ENCODE data around the gene CFAP97D1. TPM values are rescaled to one million over a fixed set of nuclear protein-coding genes. Genes with fewer than 3 reads are reported as not detected.

Gene CFAP97D1
- total RNA-seq, 4 donors from 2014 or later = 0.13 TPM; not detected in 3

DNA sequence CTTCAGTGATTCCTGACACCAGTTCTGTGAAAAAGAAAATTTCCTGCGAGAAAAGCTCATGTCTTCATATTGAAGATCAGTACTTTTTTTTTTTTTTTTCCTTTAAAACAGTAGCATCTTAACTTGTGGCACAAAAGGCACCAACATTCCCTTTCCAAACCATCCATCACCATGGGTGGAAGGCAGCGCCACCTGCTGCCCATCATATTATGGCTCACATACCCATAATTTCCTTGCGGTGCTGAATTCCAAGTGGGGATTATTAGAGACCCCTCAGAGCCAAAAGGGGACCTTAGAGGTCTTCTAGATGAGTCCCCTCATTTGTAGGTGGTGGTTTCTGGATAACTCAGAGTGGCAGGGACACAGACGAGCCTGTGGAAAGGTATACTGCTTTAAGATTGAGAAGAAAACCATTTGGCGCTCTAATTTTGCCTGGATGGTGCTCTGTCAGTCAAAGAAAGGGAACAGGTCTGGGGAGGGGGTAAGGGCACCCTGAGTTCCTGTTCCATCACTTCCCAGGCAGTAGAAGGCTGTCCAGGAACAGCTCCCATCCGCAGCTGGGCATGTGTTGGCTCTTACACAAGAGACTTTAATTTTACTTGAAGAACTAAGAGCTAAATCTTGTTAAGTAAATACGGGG is 13.7 kb upstream of the CFAP97D1 start:
- peaks cover 5 to 51% (median 19%) of the 10 kb centered on the region in 3 donors for H3K36me3 ChIP-seq
- TF ChIP-seq, protein P1, sequence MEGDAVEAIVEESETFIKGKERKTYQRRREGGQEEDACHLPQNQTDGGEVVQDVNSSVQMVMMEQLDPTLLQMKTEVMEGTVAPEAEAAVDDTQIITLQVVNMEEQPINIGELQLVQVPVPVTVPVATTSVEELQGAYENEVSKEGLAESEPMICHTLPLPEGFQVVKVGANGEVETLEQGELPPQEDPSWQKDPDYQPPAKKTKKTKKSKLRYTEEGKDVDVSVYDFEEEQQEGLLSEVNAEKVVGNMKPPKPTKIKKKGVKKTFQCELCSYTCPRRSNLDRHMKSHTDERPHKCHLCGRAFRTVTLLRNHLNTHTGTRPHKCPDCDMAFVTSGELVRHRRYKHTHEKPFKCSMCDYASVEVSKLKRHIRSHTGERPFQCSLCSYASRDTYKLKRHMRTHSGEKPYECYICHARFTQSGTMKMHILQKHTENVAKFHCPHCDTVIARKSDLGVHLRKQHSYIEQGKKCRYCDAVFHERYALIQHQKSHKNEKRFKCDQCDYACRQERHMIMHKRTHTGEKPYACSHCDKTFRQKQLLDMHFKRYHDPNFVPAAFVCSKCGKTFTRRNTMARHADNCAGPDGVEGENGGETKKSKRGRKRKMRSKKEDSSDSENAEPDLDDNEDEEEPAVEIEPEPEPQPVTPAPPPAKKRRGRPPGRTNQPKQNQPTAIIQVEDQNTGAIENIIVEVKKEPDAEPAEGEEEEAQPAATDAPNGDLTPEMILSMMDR (IDR thresholded peaks at IDR 0.05) = peak; percentile 61 to 85 (median 71)
- no peak for TF ChIP-seq POLR2A (IDR thresholded peaks at IDR 0.05)
- intact Hi-C loops (cut with DNase I) = no loop called here
- no peak overlapping the region for H3K4me3 ChIP-seq
- H3K27me3 ChIP-seq = no peaks in the 10 kb centered on the region
- peak overlapping the region in 2 of 4 donors; percentile 11 to 56 for H3K27ac ChIP-seq
- no peaks in the 10 kb centered on the region for H3K9me3 ChIP-seq
- WGBS, 2 donors = 49 to 51% methylated on average over 7 of the region's 7 CpGs
- H3K4me1 ChIP-seq = peaks cover 4 to 10% (median 7%) of the 10 kb centered on the region in 3 donors
- no peak for DNase-seq

GRCh38 chr17:43767053-43767712 is 13.1 kb upstream of the CFAP97D1 start:
- WGBS, 2 donors = 79 to 87% methylated on average over 5 to 6 of the region's 6 CpGs
- DNase-seq = no peak
- Histone ChIP-seq H3K4me3 (no peak overlapping the region), H3K36me3 (peaks cover 5 to 58% (median 19%) of the 10 kb centered on the region in 3 donors), H3K4me1 (peaks cover 4 to 12% (median 7%) of the 10 kb centered on the region in 3 donors), H3K27ac (peak overlapping the region in 2 of 4 donors; percentile 11 to 56), H3K27me3 (no peaks in the 10 kb centered on the region), H3K9me3 (no peaks in the 10 kb centered on the region)
- TF ChIP-seq POLR2A (IDR thresholded peaks at IDR 0.05) = no peak
- TF ChIP-seq, protein P1 (IDR thresholded peaks at IDR 0.05) = no peak
- intact Hi-C loops (cut with DNase I) = no loop called here

DNA sequence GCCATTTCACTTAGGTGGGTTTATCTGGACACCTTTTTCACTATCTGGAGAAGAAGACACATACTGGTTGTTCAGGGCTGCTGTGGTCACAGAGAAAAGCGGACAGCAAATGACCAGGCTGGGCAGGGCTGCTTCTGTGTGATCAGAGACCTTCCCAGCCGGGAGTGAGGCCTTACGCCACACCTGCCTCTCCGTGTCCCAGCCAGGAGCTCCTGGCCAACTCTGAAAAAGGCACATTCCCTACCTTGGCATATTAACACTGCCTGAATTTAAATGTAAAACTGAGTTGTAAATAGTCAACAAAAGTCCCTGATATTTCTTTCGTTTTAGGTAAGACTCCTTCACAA is 12.5 kb upstream of the CFAP97D1 start:
- 74 to 80% methylated on average over 5 of the region's 5 CpGs for WGBS, 2 donors
- Histone ChIP-seq H3K4me1 (peaks cover 4 to 17% (median 7%) of the 10 kb centered on the region in 3 donors), H3K36me3 (peaks cover 5 to 63% (median 19%) of the 10 kb centered on the region in 3 donors), H3K27me3 (no peaks in the 10 kb centered on the region), H3K4me3 (no peak overlapping the region), H3K9me3 (no peaks in the 10 kb centered on the region), H3K27ac (peak overlapping the region in 2 of 4 donors; percentile 11 to 25)
- TF ChIP-seq, protein P1 (IDR thresholded peaks at IDR 0.05) = no peak
- no peak for TF ChIP-seq POLR2A (IDR thresholded peaks at IDR 0.05)
- no peak for DNase-seq
- intact Hi-C loops (cut with DNase I) = no loop called here

- peaks cover 12 to 70% (median 22%) of the 10 kb centered on the region in 3 donors for H3K36me3 ChIP-seq
- no peaks in the 10 kb centered on the region for H3K27me3 ChIP-seq
- no peaks in the 10 kb centered on the region for H3K9me3 ChIP-seq
- peaks cover 4 to 24% (median 10%) of the 10 kb centered on the region in 3 donors for H3K4me1 ChIP-seq
- DNase-seq = no peak
- peak overlapping the region in 1 of 4 donors; percentile 31 for H3K27ac ChIP-seq
- no peak overlapping the region for H3K4me3 ChIP-seq
- TF ChIP-seq, protein P1 (IDR thresholded peaks at IDR 0.05) = no peak
- TF ChIP-seq POLR2A (IDR thresholded peaks at IDR 0.05) = no peak
- WGBS, 2 donors = 29 to 40% methylated on average over 8 to 9 of the region's 9 CpGs
- intact Hi-C loops (cut with DNase I) = no loop called here
Observed at GRCh38 chr17:43768382-43768781, 11.9 kb upstream of the CFAP97D1 start.

DNA sequence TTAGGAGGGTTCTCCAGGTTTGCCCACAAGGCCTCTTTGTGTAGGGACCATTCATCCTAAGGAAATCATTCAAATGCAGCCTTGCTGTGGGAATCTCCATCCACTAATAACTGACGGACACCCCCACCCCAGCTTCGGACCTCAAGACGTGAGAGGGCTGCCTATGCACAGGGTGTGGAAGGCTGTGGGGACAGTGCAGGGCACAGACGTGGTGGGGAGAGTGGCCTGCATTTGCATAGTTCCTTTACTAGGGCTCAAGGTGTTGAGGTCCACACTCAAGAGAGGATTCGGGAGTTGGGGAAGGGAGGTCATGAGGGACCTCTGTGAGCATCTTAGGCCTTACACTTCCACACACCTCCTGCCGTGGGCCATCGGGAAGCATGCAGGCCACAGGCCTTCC is 11.3 kb upstream of the CFAP97D1 start:
- peaks cover 13 to 75% (median 24%) of the 10 kb centered on the region in 3 donors for H3K36me3 ChIP-seq
- 81 to 83% methylated on average over 7 of the region's 7 CpGs for WGBS, 2 donors

More for the DNA sequence above, 11.3 kb upstream of the CFAP97D1 start:
- intact Hi-C loops (cut with DNase I) = no loop called here
- Histone ChIP-seq H3K27me3 (no peaks in the 10 kb centered on the region), H3K4me1 (peaks cover 4 to 28% (median 10%) of the 10 kb centered on the region in 3 donors), H3K27ac (peak overlapping the region in 2 of 4 donors; percentile 31 to 51), H3K4me3 (no peak overlapping the region), H3K9me3 (no peaks in the 10 kb centered on the region)
- no peak for DNase-seq
- TF ChIP-seq POLR2A (IDR thresholded peaks at IDR 0.05) = no peak
- TF ChIP-seq, protein P1 (IDR thresholded peaks at IDR 0.05) = no peak
